Caki2 (cell line): ENCODE data around the gene RECQL5. TPM values are rescaled to one million over a fixed set of nuclear protein-coding genes. Genes with fewer than 3 reads are reported as not detected.
"Not testable (repeated sequence)": the region's sequence is repeated elsewhere in the genome, so short reads cannot be mapped to it uniquely, and the experiment has no call there.

Experiments used
- DNase-seq: peaks from one replicate; pipeline ENCODE4 v3.0.0-alpha.2; 2015; ENCODE audit warnings: low read depth
- in situ Hi-C: cut with HindIII; loops from 2 replicates; pipeline ENCODE4 v1.10.0; 2016; ENCODE audit warnings: low sequenced_read_pairs, low pct_unique_long_range_greater_than_20kb, mixed read lengths
- total RNA-seq: library from RNA; depleted of rRNA; stranded (reverse); fragments of >200 nt; shearing (Covaris generic); gene quantifications from 2 replicates; pipeline ENCODE4 v1.2.3, GENCODE V29; 2014; ENCODE audit warnings: low replicate concordance

The RECQL5 gene
- total RNA-seq, 1 experiment from 2014 or later: 38.9 TPM

GRCh38 chr17:75610103-75610984 lies 56.6 kb downstream of the RECQL5 start:
- DNase-seq: peak; percentile 37
- in situ Hi-C loops: no loop called here

GRCh38 chr17:75607086-75607485 lies 59.9 kb downstream of the RECQL5 start:
- DNase-seq: no peak
- in situ Hi-C loops: no loop called here

- DNase-seq: no peak
- in situ Hi-C loops: no loop called here
Measured at GRCh38 chr17:75605790-75606189, 61.2 kb downstream of the RECQL5 start.

- DNase-seq: no peak
- in situ Hi-C loops: no loop called here
Measured at GRCh38 chr17:75604034-75604695, 62.8 kb downstream of the RECQL5 start.

GRCh38 chr17:75603123-75603522 lies 63.8 kb downstream of the RECQL5 start:
- in situ Hi-C loops: no loop called here
- no peak for DNase-seq

GRCh38 chr17:75602644-75603043 lies 64.3 kb downstream of the RECQL5 start:
- in situ Hi-C loops: no loop called here
- DNase-seq: no peak

GRCh38 chr17:75601057-75601987 lies 65.6 kb downstream of the RECQL5 start:
- in situ Hi-C loops: no loop called here
- DNase-seq: peak; percentile 58

GRCh38 chr17:75596320-75597087 lies 70.5 kb downstream of the RECQL5 start:
- in situ Hi-C loops: no loop called here
- no peak for DNase-seq

GRCh38 chr17:75595920-75596313 lies 71.0 kb downstream of the RECQL5 start:
- DNase-seq: no peak
- in situ Hi-C loops: no loop called here

GRCh38 chr17:75595284-75595919 lies 71.6 kb downstream of the RECQL5 start:
- in situ Hi-C loops: no loop called here
- DNase-seq: no peak

- in situ Hi-C loops: no loop called here
- no peak for DNase-seq
Measured at GRCh38 chr17:75594499-75595283, 72.3 kb downstream of the RECQL5 start.

- in situ Hi-C loops, DNase-seq: not testable (repeated sequence)
Measured at GRCh38 chr17:75593430-75593829, 73.5 kb downstream of the RECQL5 start.

- DNase-seq: no peak
- in situ Hi-C loops: no loop called here
Measured at GRCh38 chr17:75592348-75593020, 74.5 kb downstream of the RECQL5 start.

GRCh38 chr17:75591722-75592302 lies 75.1 kb downstream of the RECQL5 start:
- no peak for DNase-seq
- in situ Hi-C loops: no loop called here

- in situ Hi-C loops: no loop called here
- no peak for DNase-seq
Measured at GRCh38 chr17:75590849-75591721, 75.9 kb downstream of the RECQL5 start.
